CD8-positive, alpha-beta memory T cell (primary cell): ENCODE data around the gene PCBP1. TPM values are rescaled to one million over a fixed set of nuclear protein-coding genes. Genes with fewer than 3 reads are reported as not detected.
"Not testable (repeated sequence)": the region's sequence is repeated elsewhere in the genome, so short reads cannot be mapped to it uniquely, and the experiment has no call there.

ENCODE experiments used
- CTCF ChIA-PET: fragments of 350-600 bp; sonication (Branson Sonifier 250); formaldehyde crosslinking; loops from one replicate; lab custom pipeline; 2021; ENCODE audit warnings: antibody characterized with exemption; lab: Charles Lee
- POLR2A ChIA-PET: fragments of 350-600 bp; sonication (Branson Sonifier 250); formaldehyde crosslinking; loops from one replicate; lab custom pipeline; 2021; ENCODE audit warnings: antibody characterized with exemption; lab: Charles Lee
- DNase-seq, 5 donors: peaks; one replicate each; pipeline versions ENCODE4 v3.0.0 to v3.0.0-alpha.2; 2020 to 2022; ENCODE audit warnings: mixed read lengths in 1 of 5
- H3K27ac ChIP-seq: one replicate; pipeline ENCODE4 v1.7.0; 2013; ENCODE audit warnings: low read depth, mild to moderate bottlenecking, low read length, moderate library complexity
- H3K27me3 ChIP-seq: 2 replicates; pipeline ENCODE4 v1.7.0; 2013; ENCODE audit warnings: low read length, mild to moderate bottlenecking; ENCODE audit not compliant: insufficient read depth, poor library complexity, severe bottlenecking
- H3K36me3 ChIP-seq: 2 replicates; pipeline ENCODE4 v1.7.0; 2013; ENCODE audit warnings: mild to moderate bottlenecking, low read length, moderate library complexity; ENCODE audit not compliant: insufficient read depth
- H3K4me1 ChIP-seq: 2 replicates; pipeline ENCODE4 v1.7.0; 2013; ENCODE audit warnings: mild to moderate bottlenecking, low read length, moderate library complexity; ENCODE audit not compliant: insufficient read depth
- H3K4me3 ChIP-seq: 2 replicates; pipeline ENCODE4 v1.7.0; 2013; ENCODE audit warnings: mild to moderate bottlenecking, low read length
- H3K9me3 ChIP-seq: 2 replicates; pipeline ENCODE4 v1.7.0; 2013; ENCODE audit warnings: mild to moderate bottlenecking, low read length
- H3K27ac Mint-ChIP-seq, 8 donors: one replicate each; pipeline ENCODE4 v1.8.0; 2020 to 2021; ENCODE audit warnings: mixed read lengths in 8 of 8, mild to moderate bottlenecking in 6 of 8, inconsistent platforms in 3 of 8, moderate library complexity in 3 of 8
- H3K27me3 Mint-ChIP-seq, 2 donors: one replicate each; pipeline ENCODE4 v1.8.0; 2020 to 2021; ENCODE audit warnings: mixed read lengths in 2 of 2, mild to moderate bottlenecking in 1 of 2, moderate library complexity in 1 of 2
- H3K36me3 Mint-ChIP-seq, 3 donors: one replicate each; pipeline ENCODE4 v1.8.0; 2020 to 2021; ENCODE audit warnings: mixed read lengths in 3 of 3, inconsistent platforms in 1 of 3, mild to moderate bottlenecking in 1 of 3
- H3K4me1 Mint-ChIP-seq, 3 donors: one replicate each; pipeline ENCODE4 v1.8.0; 2020 to 2021; ENCODE audit warnings: mixed read lengths in 3 of 3, inconsistent platforms in 1 of 3, mild to moderate bottlenecking in 1 of 3
- H3K4me3 Mint-ChIP-seq, 7 donors: one replicate each; pipeline ENCODE4 v1.8.0; 2020 to 2021; ENCODE audit warnings: mixed read lengths in 7 of 7, mild to moderate bottlenecking in 6 of 7, moderate library complexity in 4 of 7, inconsistent platforms in 2 of 7
- H3K9me3 Mint-ChIP-seq, 5 donors: one replicate each; pipeline ENCODE4 v1.8.0; 2020 to 2022; ENCODE audit warnings: mixed read lengths in 5 of 5, mild to moderate bottlenecking in 3 of 5, moderate library complexity in 2 of 5, inconsistent platforms in 1 of 5
- polyA plus RNA-seq: library from polyadenylated mRNA; unstranded; fragments of 300-500 nt; fragmentation: Illumina TruSeq; gene quantifications from one replicate; pipeline ENCODE4 v1.2.3, GENCODE V29; 2021
- total RNA-seq, 2 experiments: library from RNA; stranded (reverse); gene quantifications; one replicate each; pipeline ENCODE4 v1.2.3, GENCODE V29; 2021

PCBP1 gene
- total and polyA plus RNA-seq, 3 experiments from 2014 or later = 161 to 434 (median 428) TPM

DNA sequence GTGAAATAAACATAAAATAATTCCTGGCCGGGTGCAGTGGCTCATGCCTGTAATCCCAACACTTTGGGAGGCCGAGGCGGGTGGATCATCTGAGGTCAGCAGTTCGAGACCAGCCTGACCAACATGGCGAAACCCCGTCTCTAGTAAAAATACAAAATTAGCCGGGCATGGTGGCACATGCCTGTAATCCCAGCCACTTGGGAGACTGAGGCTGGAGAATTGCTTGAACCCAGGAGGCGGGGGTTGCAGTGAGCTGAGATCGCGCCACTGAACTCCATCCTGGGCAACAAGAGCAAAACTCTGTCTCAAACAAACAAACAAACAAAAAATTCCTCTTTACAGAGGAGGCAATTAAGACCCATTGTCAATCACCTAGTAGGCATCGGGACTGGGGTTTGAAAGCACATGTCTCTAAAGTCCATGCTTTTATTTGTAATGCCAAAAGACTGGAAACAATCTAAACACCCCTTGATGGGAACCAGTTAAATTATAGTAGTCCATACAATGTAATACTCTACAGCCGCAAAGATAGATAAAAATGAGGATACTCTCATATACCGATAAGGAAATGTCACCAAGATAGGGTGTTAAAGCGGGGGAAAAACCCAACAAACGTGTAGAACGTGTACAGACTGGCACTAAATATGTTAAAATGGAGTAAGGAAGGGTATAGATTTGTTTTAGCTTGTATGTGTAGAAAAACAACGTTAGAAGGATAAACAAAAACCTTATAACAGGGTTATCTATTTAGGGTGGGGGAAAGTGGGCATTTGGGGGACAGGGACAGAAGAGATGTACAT, 44.3 kb downstream of the PCBP1 start:
- H3K36me3 Mint-ChIP-seq, H3K36me3 ChIP-seq, DNase-seq, H3K9me3 ChIP-seq, H3K27me3 ChIP-seq, H3K27me3 Mint-ChIP-seq, H3K9me3 Mint-ChIP-seq: not testable (repeated sequence)
- H3K27ac ChIP-seq = peak overlapping the region; percentile 79
- Mint-ChIP-seq H3K4me3 (peak overlapping the region; percentile 72 to 91 (median 80)), H3K4me1 (peaks cover 63 to 87% (median 84%) of the 10 kb centered on the region in 3 donors), H3K27ac (peak overlapping the region; percentile 94 to 99 (median 96))
- POLR2A ChIA-PET = interaction anchor here (0.5 to 9.0 kb wide), 8 partner anchors 8 to 107 kb away, joined by 3 to 168 read pairs (median 11); partner anchors contain the start of gene PCBP1
- H3K4me1 ChIP-seq = peaks cover 86% of the 10 kb centered on the region
- CTCF ChIA-PET = interaction anchor here (1.0 to 6.0 kb wide), 6 partner anchors 8 to 170 kb away, joined by 3 to 73 read pairs (median 10); partner anchors contain the start of genes FAM136A and PCBP1
- H3K4me3 ChIP-seq = peak overlapping the region; percentile 46

DNA sequence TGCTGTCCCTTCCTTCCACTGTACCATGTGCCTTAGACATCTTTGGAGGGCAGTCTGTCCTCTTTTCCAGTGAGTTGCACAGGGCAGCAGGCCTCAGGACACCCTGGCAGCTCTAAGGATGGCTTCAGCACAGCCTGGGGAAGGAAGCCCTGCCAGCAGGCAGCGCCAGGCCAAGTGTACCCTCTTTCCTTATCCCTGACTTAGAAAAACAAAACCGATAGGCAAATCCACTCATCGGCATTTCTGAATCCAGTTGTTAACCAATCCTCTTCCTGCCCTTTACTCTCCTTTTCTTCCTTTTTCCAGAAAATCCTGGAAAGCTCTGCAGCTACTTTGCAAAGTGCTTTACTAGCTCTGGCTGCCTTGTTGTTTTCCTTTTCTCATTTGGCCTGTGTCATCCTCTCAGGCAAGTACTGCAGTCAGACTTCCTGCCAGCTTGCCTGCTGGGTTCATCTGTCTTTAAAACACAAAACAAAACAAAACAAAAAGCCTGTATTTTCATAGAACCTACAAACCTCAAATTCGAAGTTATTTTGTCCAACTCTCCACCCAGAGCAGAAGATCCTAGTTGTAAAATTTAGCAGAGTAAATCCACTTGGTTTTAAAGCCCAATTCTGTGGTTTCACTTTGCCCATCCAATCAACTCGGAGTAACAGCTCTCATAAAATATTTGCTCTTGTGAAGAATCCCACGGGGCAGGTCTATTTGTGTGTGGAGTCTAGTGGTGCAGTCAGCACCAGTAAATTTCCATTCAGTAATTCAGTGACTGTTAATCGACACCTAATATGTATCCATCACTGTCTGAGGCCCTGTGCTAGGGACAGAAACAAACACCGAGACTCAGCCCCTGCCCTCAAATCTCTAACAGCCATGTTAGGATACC, 45.2 kb downstream of the PCBP1 start:
- Mint-ChIP-seq H3K27me3 (no peaks in the 10 kb centered on the region), H3K4me3 (peak overlapping the region; percentile 75 to 91 (median 84)), H3K4me1 (peaks cover 66 to 86% (median 85%) of the 10 kb centered on the region in 3 donors), H3K9me3 (no peaks in the 10 kb centered on the region), H3K36me3 (peaks cover 0 to 2% (median under 1%) of the 10 kb centered on the region in 3 donors), H3K27ac (peak overlapping the region; percentile 94 to 99 (median 96))
- POLR2A ChIA-PET = interaction anchor here (0.5 to 9.0 kb wide), 11 partner anchors 8 to 218 kb away, joined by 3 to 168 read pairs (median 10); partner anchors contain the start of genes MXD1 and PCBP1
- no peaks in the 10 kb centered on the region for H3K36me3 ChIP-seq
- peak overlapping the region; percentile 79 for H3K27ac ChIP-seq
- CTCF ChIA-PET = interaction anchor here (0.9 to 6.0 kb wide), 11 partner anchors 8 to 169 kb away, joined by 3 to 73 read pairs (median 5); partner anchors contain the start of genes FAM136A and PCBP1
- peak in 4 of 5 donors; percentile 19 to 72 (median 56) for DNase-seq
- H3K9me3 ChIP-seq = no peaks in the 10 kb centered on the region
- H3K27me3 ChIP-seq = no peaks in the 10 kb centered on the region
- H3K4me3 ChIP-seq = peak overlapping the region; percentile 57
- peaks cover 86% of the 10 kb centered on the region for H3K4me1 ChIP-seq

DNA sequence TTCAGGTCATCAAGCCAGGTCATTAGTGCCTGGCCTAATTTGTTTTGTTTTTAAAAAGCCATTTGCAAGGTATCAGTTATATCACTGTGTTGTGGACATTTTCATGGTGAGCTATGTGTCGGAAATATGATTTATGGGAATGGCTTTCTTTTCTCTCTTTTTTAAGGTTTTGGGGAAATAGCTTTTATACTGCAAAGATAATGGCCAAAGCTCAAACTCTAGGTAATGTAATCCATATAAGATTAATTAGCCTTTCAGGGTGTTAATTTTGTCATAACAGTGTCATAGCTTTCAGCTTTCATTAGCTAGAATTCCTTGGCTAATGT, 45.8 kb downstream of the PCBP1 start:
- peak overlapping the region; percentile 79 for H3K27ac ChIP-seq
- no peaks in the 10 kb centered on the region for H3K9me3 ChIP-seq
- Mint-ChIP-seq H3K27ac (peak overlapping the region; percentile 94 to 99 (median 96)), H3K9me3 (no peaks in the 10 kb centered on the region), H3K27me3 (no peaks in the 10 kb centered on the region), H3K4me3 (peak overlapping the region; percentile 75 to 91 (median 84)), H3K4me1 (peaks cover 67 to 86% (median 85%) of the 10 kb centered on the region in 3 donors), H3K36me3 (peaks cover 0 to 2% (median 2%) of the 10 kb centered on the region in 3 donors)
- ChIA-PET CTCF (interaction anchor here (1.0 to 6.0 kb wide), 9 partner anchors 8 to 169 kb away, joined by 3 to 73 read pairs (median 5); partner anchors contain the start of genes FAM136A and PCBP1), POLR2A (interaction anchor here (0.8 to 9.0 kb wide), 8 partner anchors 9 to 218 kb away, joined by 3 to 168 read pairs (median 16); partner anchors contain the start of genes MXD1 and PCBP1)
- H3K36me3 ChIP-seq = no peaks in the 10 kb centered on the region
- no peak for DNase-seq
- peak overlapping the region; percentile 57 for H3K4me3 ChIP-seq
- H3K27me3 ChIP-seq = no peaks in the 10 kb centered on the region
- peaks cover 86% of the 10 kb centered on the region for H3K4me1 ChIP-seq

- Histone ChIP-seq H3K36me3 (no peaks in the 10 kb centered on the region), H3K4me1 (peaks cover 87% of the 10 kb centered on the region), H3K27ac (peak overlapping the region; percentile 79), H3K27me3 (no peaks in the 10 kb centered on the region), H3K9me3 (no peaks in the 10 kb centered on the region), H3K4me3 (peak overlapping the region; percentile 57)
- peaks cover 0 to 2% (median 2%) of the 10 kb centered on the region in 3 donors for H3K36me3 Mint-ChIP-seq
- H3K4me3 Mint-ChIP-seq = peak overlapping the region; percentile 65 to 91 (median 84)
- POLR2A ChIA-PET = interaction anchor here (1.1 to 9.0 kb wide), 8 partner anchors 8 to 219 kb away, joined by 3 to 168 read pairs (median 16); partner anchors contain the start of genes MXD1 and PCBP1
- H3K9me3 Mint-ChIP-seq = no peaks in the 10 kb centered on the region
- peak overlapping the region; percentile 94 to 99 (median 96) for H3K27ac Mint-ChIP-seq
- DNase-seq = peak in 4 of 5 donors; percentile 20 to 55 (median 36)
- peaks cover 69 to 84% (median 83%) of the 10 kb centered on the region in 3 donors for H3K4me1 Mint-ChIP-seq
- H3K27me3 Mint-ChIP-seq = no peaks in the 10 kb centered on the region
- CTCF ChIA-PET = interaction anchor here (0.7 to 6.0 kb wide), 8 partner anchors 7 to 63 kb away, joined by 3 to 73 read pairs (median 10); partner anchors contain the start of gene PCBP1
Measured at GRCh38 chr2:70133491-70134322, 46.4 kb downstream of the PCBP1 start.

DNA sequence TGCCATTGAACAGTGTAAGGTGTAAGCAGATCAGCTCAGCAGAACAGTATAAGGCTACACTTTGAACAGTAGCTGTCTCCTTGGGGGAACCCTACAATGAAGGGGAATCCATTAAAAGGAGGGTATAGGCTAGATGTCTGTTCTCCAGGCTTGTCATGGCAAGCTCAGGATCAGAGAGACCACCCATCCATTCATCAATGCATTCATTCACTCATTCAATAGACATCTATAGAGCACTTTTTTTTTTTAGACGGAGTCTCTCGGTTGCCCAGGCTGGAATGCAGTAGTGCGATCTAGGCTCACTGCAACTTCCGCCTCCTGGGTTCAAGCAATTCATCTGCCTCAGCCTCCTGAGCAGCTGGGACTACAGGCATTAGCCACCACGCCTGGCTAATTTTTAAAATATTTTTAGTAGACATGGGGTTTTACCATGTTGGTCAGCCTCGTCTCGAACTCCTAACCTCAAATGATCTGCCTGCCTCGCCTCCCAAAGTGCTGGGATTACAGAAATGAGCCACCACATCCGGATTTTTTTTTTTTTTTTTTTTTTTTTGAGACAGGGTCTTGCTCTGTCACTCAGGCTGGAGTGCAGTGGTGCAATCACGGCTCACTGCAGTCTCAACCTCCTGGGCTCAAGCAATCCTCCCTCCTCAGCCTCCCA, 47.2 kb downstream of the PCBP1 start:
- not testable (repeated sequence) for H3K27me3 ChIP-seq, H3K36me3 Mint-ChIP-seq, H3K27me3 Mint-ChIP-seq, DNase-seq, H3K9me3 ChIP-seq, H3K9me3 Mint-ChIP-seq, H3K36me3 ChIP-seq
- CTCF ChIA-PET = interaction anchor here (0.8 to 6.0 kb wide), 5 partner anchors 9 to 47 kb away, joined by 3 to 73 read pairs (median 16); partner anchors contain the start of gene PCBP1
- Histone ChIP-seq H3K27ac (peak overlapping the region; percentile 79), H3K4me1 (peaks cover 92% of the 10 kb centered on the region), H3K4me3 (peak overlapping the region; percentile 57)
- Mint-ChIP-seq H3K4me1 (peaks cover 69 to 86% (median 83%) of the 10 kb centered on the region in 3 donors), H3K4me3 (peak overlapping the region; percentile 80 to 86 (median 84)), H3K27ac (peak overlapping the region; percentile 94 to 99 (median 96))
- POLR2A ChIA-PET = interaction anchor here (0.7 to 9.0 kb wide), 9 partner anchors 8 to 155 kb away, joined by 3 to 168 read pairs (median 12); partner anchors contain the start of gene PCBP1
